CD4-positive, alpha-beta T cell treated with Interleukin-6 for 4 hours (primary cell): Measurements from ENCODE around the gene NPL.

Experiments
- DNase-seq: peaks from one replicate; pipeline ENCODE4 v3.0.0-alpha.2; 2020; ENCODE audit warnings: mixed read lengths

Gene NPL

GRCh38 chr1:182875889-182876288 lies 86.3 kb downstream of the NPL start:
- no peak for DNase-seq

GRCh38 chr1:182877331-182877730 lies 87.8 kb downstream of the NPL start:
- DNase-seq, result no peak

- no peak for DNase-seq
These were observed 88.3 kb downstream of the NPL start for GRCh38 chr1:182877842-182878241.
